Left renal pelvis (tissue), 4 donors: ENCODE measurements around the gene ERMARD. TPM values are rescaled to one million over a fixed set of nuclear protein-coding genes. Genes with fewer than 3 reads are reported as not detected.

Experiments
- DNase-seq, 4 donors: peaks; one replicate each; pipeline ENCODE4 v3.0.0-alpha.2; 2013; ENCODE audit warnings: low read depth in 4 of 4, low spot score in 3 of 4
- polyA plus RNA-seq, 4 donors: library from polyadenylated mRNA; unstranded; fragments of 120-200 nt; gene quantifications; one replicate each; pipeline ENCODE4 v1.2.1, GENCODE V29; 2013; ENCODE audit not compliant: insufficient read length in 4 of 4

ERMARD gene
- polyA plus RNA-seq, 4 donors, result 35.3 to 53.2 (median 41.7) TPM

DNA sequence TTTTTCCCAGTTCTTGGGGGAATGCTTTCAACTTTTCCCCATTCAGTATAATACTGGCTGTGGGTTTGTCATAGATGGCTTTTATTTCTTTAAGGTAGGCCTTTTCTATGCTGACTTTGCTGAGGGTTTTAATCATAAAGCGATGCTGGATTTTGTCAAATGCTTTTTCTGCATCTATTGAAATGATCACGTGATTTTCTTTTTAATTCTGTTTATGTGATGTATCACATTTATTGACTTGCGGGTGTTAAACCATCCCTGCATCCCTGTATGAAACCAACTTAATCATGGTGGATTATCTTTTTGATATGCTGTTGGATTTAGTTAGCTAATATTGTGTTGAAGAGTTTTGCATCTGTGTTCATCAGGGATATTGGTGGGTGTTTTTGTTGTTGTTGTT, 65.6 kb downstream of the ERMARD start:
- no peak for DNase-seq

DNA sequence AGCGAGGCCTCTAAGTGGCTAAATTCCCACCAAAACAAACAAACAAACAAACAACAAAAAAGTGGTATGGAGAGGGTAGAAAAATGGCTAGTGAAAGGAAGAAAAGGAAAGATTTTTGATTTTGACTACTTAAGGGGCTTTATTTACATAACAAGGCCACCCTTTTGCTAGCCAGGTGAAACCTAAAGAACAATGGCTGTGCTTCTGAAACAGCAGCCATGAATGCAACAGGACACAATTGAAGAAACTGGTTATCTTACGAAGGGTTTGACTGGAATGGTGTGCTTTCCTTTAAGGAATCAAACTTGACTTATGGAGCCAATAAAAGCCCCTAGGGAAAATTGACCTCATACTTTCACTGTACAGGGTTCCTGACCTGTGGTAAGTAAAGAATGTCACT, 68.9 kb downstream of the ERMARD start:
- DNase-seq, result no peak

DNA sequence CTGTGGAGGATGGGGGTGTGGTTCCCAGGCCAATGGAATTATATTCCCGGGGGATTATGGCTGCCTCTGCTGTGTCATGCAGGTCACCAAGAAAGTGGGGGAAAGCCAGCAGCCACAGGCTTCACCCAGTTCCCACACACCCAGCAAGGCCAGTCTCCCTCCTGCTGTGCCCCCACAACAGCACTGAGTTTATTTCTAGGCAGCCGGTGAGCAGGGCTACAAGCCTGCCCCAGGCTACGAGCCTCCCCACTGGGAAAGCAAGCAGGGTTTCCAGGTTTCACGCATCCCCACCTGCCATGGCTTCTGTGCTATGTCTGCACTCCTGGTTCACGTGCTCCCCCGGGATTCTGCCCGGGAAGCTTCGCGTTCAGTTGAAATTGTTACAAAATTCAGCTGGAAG, 72.6 kb downstream of the ERMARD start:
- DNase-seq, result no peak

DNA sequence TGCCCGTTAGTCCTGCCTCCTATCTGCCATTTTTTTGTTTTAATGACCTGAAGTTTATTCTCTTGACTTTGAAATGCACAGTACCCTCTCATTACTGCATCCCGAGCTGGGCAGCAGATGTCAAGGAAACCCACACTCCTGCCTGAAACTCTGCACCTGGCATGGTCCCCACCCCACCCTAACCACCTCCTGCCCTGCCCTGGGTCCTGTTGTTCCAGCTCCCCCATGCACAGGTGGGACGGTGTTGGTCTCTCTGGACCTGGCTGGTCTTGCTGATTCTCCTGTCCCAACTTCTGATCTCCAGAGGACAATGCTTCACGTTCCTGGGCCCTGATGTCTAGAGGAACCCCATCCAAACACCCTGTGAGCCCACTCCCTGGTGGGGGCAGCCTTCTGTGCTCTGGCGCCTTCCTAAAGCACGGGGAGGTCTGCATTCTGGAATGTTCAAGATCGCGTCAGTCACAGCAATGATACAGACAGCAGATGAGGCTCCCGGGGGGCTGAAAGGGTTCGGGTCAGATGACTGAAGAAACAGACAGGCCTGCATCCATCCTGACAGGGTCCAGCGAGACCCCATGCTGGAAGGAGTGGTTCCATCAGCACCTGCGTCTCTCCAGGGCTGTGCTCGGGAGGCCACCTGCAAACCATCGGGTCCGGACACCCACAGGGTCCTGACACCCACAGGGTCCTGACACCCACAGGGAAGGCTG, 73.6 kb downstream of the ERMARD start:
- DNase-seq, result no peak

DNA sequence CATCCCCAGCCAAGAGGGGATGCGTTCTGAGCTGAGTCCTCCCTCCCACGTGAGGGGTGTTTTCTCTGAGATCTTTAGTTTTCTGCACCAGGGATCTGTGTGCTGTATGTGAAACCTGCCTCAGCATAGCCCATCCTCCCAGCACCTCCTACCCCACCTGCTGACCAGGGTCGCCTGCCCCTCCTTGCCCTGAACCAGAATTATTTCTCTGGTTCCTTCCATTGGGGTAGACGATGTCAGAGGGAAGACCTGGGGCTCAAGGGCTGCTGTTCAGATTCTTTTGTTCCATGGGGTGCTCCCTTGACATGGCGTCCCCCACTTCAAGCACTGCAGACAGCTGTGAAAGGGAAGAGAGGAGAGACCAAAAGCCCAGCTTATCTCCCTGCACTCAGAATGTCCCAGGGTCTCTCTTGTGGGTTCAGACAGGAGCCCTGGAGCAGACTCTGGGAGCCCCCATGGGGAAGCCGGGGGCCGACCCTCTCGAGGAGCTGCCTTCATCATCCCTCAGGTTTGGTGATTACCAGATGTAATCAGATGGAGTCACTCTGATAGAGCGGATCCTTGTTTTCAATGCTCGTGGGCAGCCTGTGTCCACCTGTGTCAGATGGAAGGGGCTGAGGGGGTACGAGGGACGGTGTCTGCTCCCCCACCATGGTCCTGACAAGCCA, 74.3 kb downstream of the ERMARD start:
- DNase-seq, result no peak

DNA sequence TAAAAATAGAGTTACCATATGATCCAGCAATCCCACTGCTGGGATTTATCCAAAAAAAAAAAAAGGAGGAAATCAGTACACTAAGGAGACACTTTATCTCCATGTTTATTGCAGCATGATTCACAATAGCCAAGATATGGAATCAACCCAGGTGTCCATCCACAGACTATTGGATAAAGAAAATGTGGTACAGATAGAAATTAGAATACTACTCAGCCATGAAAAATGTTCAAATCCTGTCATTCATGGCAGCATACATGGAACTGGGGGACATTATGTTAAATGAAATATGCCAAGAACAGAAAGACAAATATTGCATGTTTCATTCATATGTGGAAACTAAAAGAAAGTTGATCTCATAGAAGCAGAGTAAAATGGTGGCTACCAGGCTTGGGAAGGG, 75.3 kb downstream of the ERMARD start:
- no peak for DNase-seq

DNA sequence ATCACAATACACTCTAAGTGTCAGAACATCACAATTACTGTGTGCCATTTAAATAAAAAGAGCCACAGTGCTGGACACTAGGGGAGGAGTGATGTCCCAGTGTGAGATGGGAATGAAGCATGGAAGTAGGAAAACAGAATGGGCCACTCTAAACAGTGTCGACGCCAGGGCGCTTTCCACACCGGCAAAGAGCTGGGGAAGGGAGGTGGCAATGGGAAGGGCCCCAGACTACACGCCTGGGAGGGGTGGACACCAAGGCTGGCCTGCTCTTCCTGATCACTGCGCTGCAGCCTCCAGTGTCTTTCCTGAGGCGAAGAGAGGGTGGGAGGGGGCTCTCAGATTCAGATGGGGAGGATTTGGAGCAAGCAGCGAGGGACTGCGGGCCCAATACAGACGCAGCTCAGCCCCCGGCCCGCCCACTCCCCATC, 75.9 kb downstream of the ERMARD start:
- no peak for DNase-seq

DNA sequence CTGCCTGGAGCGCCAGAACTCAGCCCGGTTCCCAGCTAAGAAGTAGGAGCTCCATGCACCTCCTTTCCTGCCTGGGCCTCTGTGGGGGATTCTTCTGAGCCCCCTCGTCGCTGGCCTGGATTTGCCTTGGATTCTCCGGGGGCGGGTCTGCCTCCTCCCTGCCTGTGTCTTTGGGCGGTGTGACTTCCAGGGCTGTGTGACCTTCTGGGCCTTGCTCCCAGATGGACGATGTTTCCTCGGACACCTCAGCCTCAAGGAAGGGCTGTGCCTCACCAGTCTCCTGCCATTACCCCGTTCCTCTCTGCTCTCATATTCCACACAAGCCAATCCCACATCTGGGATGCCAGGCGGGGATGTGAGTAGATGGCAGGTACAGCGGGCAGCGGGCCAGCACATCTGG, 76.8 kb downstream of the ERMARD start:
- DNase-seq, result no peak

DNA sequence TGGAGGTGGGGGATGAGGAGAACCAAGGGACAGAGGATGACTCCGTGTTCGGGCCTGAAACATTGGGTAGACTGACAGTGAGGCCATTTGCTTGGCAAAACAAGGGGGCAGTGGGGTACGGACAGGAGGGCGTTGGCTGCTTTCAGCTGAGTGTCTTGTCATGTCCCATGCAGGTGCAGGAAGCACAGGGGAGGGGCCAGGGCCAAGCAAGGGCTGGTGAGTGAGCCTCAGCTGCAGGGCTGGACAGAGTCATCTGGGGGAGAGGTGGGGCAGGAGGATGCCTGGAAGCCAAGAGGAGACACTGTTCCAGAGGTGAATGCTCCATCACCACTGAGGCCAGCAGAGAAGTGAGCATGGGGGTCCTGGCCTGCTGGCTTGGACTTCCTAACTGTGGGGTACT, 78.4 kb downstream of the ERMARD start:
- DNase-seq, result no peak

DNA sequence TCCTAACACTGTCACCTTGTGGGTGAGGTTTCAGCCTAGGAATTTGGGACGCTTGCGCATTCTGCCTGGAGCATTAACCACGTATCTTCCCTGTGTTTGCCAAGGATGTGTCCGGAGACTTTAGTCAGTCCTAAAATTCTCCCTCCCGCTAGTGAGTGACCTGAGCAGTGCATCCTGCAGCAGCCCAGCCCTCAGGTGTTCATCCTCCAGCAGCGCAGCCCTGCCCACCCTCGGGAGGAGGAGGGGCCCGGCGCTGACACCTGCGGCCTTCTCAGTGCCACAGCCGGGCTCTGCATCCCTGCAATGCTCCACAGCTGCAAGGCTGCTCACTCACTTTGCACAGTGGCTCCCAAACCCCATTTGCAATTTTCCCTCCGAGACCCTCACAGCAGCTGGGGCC, 79.5 kb downstream of the ERMARD start:
- DNase-seq, result no peak

Other genes starting within 250 kb of the ERMARD start
- gene WDR27, start 49.6 kb upstream of the ERMARD start, polyA plus RNA-seq, result 10 to 100 TPM; 35.9 to 88.8 (median 59.5) TPM
- gene C6orf120, start 49.5 kb upstream of the ERMARD start, polyA plus RNA-seq, result 10 to 100 TPM; 37.7 to 51.2 (median 43.0) TPM
- 100 to 1,000 TPM in 3 of 4 donors, 10 to 100 TPM in 1; 83.7 to 128 (median 116) TPM for gene PHF10, start 27.1 kb upstream of the ERMARD start, polyA plus RNA-seq
- 10 to 100 TPM in 1 of 4 donors, 1 to 10 TPM in 3; 2.7 to 10.5 (median 8.7) TPM for gene DYNLT2, start 50 bp upstream of the ERMARD start, polyA plus RNA-seq